ENCODE measurements around the gene MRPL2.

MRPL2 gene

GRCh38 chr6:43013097-43013842, 46.0 kb downstream of the MRPL2 start:
- H3K4me1 ChIP-seq (ENCODE audit: control insufficient read depth in 2 of 2, insufficient read depth in 2 of 2, low read length in 2 of 2) = peaks cover 25 to 27% of the 10 kb centered on the region in 2 donors
- no peaks in the 10 kb centered on the region for H3K27me3 ChIP-seq (ENCODE audit: control insufficient read depth in 2 of 2, insufficient read depth in 2 of 2, low read length in 2 of 2)
- peaks cover 42 to 50% of the 10 kb centered on the region in 2 donors for H3K36me3 ChIP-seq (ENCODE audit: control insufficient read depth in 2 of 2, insufficient read depth in 2 of 2, low read length in 2 of 2)
- peak overlapping the region; percentile 80 to 84 for H3K4me3 ChIP-seq (ENCODE audit: low read length in 2 of 2)
- peak overlapping the region; percentile 48 to 76 for H3K9ac ChIP-seq (ENCODE audit: low read depth in 1 of 2, low read length in 2 of 2)
- no peaks in the 10 kb centered on the region for H3K9me3 ChIP-seq (ENCODE audit: control insufficient read depth in 2 of 2, low read length in 2 of 2)
- H3K27ac ChIP-seq (ENCODE audit: low read depth in 2 of 2, low read length in 2 of 2) = peak overlapping the region; percentile 41 to 48

- H3K27me3 ChIP-seq (ENCODE audit: control insufficient read depth in 2 of 2, insufficient read depth in 2 of 2, low read length in 2 of 2) = no peaks in the 10 kb centered on the region
- no peaks in the 10 kb centered on the region for H3K9me3 ChIP-seq (ENCODE audit: control insufficient read depth in 2 of 2, low read length in 2 of 2)
- H3K9ac ChIP-seq (ENCODE audit: low read depth in 1 of 2, low read length in 2 of 2) = no peak overlapping the region
- no peak overlapping the region for H3K27ac ChIP-seq (ENCODE audit: low read depth in 2 of 2, low read length in 2 of 2)
- H3K4me1 ChIP-seq (ENCODE audit: control insufficient read depth in 2 of 2, insufficient read depth in 2 of 2, low read length in 2 of 2) = peaks cover 25 to 26% of the 10 kb centered on the region in 2 donors
- H3K4me3 ChIP-seq (ENCODE audit: low read length in 2 of 2) = peak overlapping the region in 1 of 2 donors; percentile 80
- peaks cover 41 to 51% of the 10 kb centered on the region in 2 donors for H3K36me3 ChIP-seq (ENCODE audit: control insufficient read depth in 2 of 2, insufficient read depth in 2 of 2, low read length in 2 of 2)
These were observed 46.9 kb downstream of the MRPL2 start for GRCh38 chr6:43012364-43012763.

- Histone ChIP-seq H3K27ac (ENCODE audit: low read depth in 2 of 2, low read length in 2 of 2) (no peak overlapping the region), H3K4me1 (ENCODE audit: control insufficient read depth in 2 of 2, insufficient read depth in 2 of 2, low read length in 2 of 2) (peaks cover 17 to 20% of the 10 kb centered on the region in 2 donors), H3K36me3 (ENCODE audit: control insufficient read depth in 2 of 2, insufficient read depth in 2 of 2, low read length in 2 of 2) (peaks cover 46 to 57% of the 10 kb centered on the region in 2 donors)
These were observed 48.0 kb downstream of the MRPL2 start for GRCh38 chr6:43011207-43011606.

GRCh38 chr6:43009124-43009523, 50.1 kb downstream of the MRPL2 start:
- H3K4me1 ChIP-seq (ENCODE audit: control insufficient read depth in 2 of 2, insufficient read depth in 2 of 2, low read length in 2 of 2) = peaks cover 7 to 11% of the 10 kb centered on the region in 2 donors
- H3K27me3 ChIP-seq (ENCODE audit: control insufficient read depth in 2 of 2, insufficient read depth in 2 of 2, low read length in 2 of 2) = no peaks in the 10 kb centered on the region
- H3K4me3 ChIP-seq (ENCODE audit: low read length in 2 of 2) = no peak overlapping the region
- H3K9me3 ChIP-seq (ENCODE audit: control insufficient read depth in 2 of 2, low read length in 2 of 2) = no peaks in the 10 kb centered on the region
- H3K27ac ChIP-seq (ENCODE audit: low read depth in 2 of 2, low read length in 2 of 2) = no peak overlapping the region
- H3K36me3 ChIP-seq (ENCODE audit: control insufficient read depth in 2 of 2, insufficient read depth in 2 of 2, low read length in 2 of 2) = peaks cover 49 to 61% of the 10 kb centered on the region in 2 donors
- no peak overlapping the region for H3K9ac ChIP-seq (ENCODE audit: low read depth in 1 of 2, low read length in 2 of 2)

More at GRCh38 chr6:43011207-43011606, 48.0 kb downstream of the MRPL2 start:
- Histone ChIP-seq H3K9me3 (ENCODE audit: control insufficient read depth in 2 of 2, low read length in 2 of 2) (no peaks in the 10 kb centered on the region), H3K27me3 (ENCODE audit: control insufficient read depth in 2 of 2, insufficient read depth in 2 of 2, low read length in 2 of 2) (no peaks in the 10 kb centered on the region), H3K9ac (ENCODE audit: low read depth in 1 of 2, low read length in 2 of 2) (no peak overlapping the region), H3K4me3 (ENCODE audit: low read length in 2 of 2) (no peak overlapping the region)

- Histone ChIP-seq H3K9me3 (ENCODE audit: control insufficient read depth in 2 of 2, low read length in 2 of 2) (no peaks in the 10 kb centered on the region), H3K36me3 (ENCODE audit: control insufficient read depth in 2 of 2, insufficient read depth in 2 of 2, low read length in 2 of 2) (peaks cover 49 to 61% of the 10 kb centered on the region in 2 donors), H3K4me1 (ENCODE audit: control insufficient read depth in 2 of 2, insufficient read depth in 2 of 2, low read length in 2 of 2) (peaks cover 0 to under 1% of the 10 kb centered on the region in 2 donors), H3K9ac (ENCODE audit: low read depth in 1 of 2, low read length in 2 of 2) (no peak overlapping the region), H3K27ac (ENCODE audit: low read depth in 2 of 2, low read length in 2 of 2) (no peak overlapping the region), H3K27me3 (ENCODE audit: control insufficient read depth in 2 of 2, insufficient read depth in 2 of 2, low read length in 2 of 2) (no peaks in the 10 kb centered on the region), H3K4me3 (ENCODE audit: low read length in 2 of 2) (no peak overlapping the region)
These were observed 52.1 kb downstream of the MRPL2 start for GRCh38 chr6:43007126-43007525.

- no peak overlapping the region for H3K4me3 ChIP-seq (ENCODE audit: low read length in 2 of 2)
- no peak overlapping the region for H3K9ac ChIP-seq (ENCODE audit: low read depth in 1 of 2, low read length in 2 of 2)
- no peaks in the 10 kb centered on the region for H3K9me3 ChIP-seq (ENCODE audit: control insufficient read depth in 2 of 2, low read length in 2 of 2)
- no peaks in the 10 kb centered on the region for H3K4me1 ChIP-seq (ENCODE audit: control insufficient read depth in 2 of 2, insufficient read depth in 2 of 2, low read length in 2 of 2)
- no peaks in the 10 kb centered on the region for H3K27me3 ChIP-seq (ENCODE audit: control insufficient read depth in 2 of 2, insufficient read depth in 2 of 2, low read length in 2 of 2)
- H3K36me3 ChIP-seq (ENCODE audit: control insufficient read depth in 2 of 2, insufficient read depth in 2 of 2, low read length in 2 of 2) = peaks cover 43 to 53% of the 10 kb centered on the region in 2 donors
- H3K27ac ChIP-seq (ENCODE audit: low read depth in 2 of 2, low read length in 2 of 2) = no peak overlapping the region
These were observed 53.0 kb downstream of the MRPL2 start for GRCh38 chr6:43006251-43006650.

- Histone ChIP-seq H3K4me3 (ENCODE audit: low read length in 2 of 2) (no peak overlapping the region), H3K27me3 (ENCODE audit: control insufficient read depth in 2 of 2, insufficient read depth in 2 of 2, low read length in 2 of 2) (no peaks in the 10 kb centered on the region), H3K9me3 (ENCODE audit: control insufficient read depth in 2 of 2, low read length in 2 of 2) (no peaks in the 10 kb centered on the region), H3K27ac (ENCODE audit: low read depth in 2 of 2, low read length in 2 of 2) (no peak overlapping the region), H3K9ac (ENCODE audit: low read depth in 1 of 2, low read length in 2 of 2) (no peak overlapping the region), H3K36me3 (ENCODE audit: control insufficient read depth in 2 of 2, insufficient read depth in 2 of 2, low read length in 2 of 2) (peaks cover 39 to 49% of the 10 kb centered on the region in 2 donors), H3K4me1 (ENCODE audit: control insufficient read depth in 2 of 2, insufficient read depth in 2 of 2, low read length in 2 of 2) (no peaks in the 10 kb centered on the region)
These were observed 53.4 kb downstream of the MRPL2 start for GRCh38 chr6:43005844-43006243.
